ENCODE results near the gene NLGN3.

The NLGN3 gene

GRCh38 chrX:71182871-71183270, 38.2 kb downstream of the NLGN3 start:
- in situ Hi-C loops (cut with MboI; ENCODE audit: low pct_unique_long_range_greater_than_20kb, low sequenced_read_pairs, unreplicated experiment) = no loop called here
- TF ChIP-seq CTCF (IDR thresholded peaks at IDR 0.05; ENCODE audit: extremely low read depth, insufficient read depth, missing control alignments) = no peak
- no peak for DNase-seq (ENCODE audit: low spot score)

GRCh38 chrX:71183341-71183740, 38.7 kb downstream of the NLGN3 start:
- no peak for TF ChIP-seq CTCF (IDR thresholded peaks at IDR 0.05; ENCODE audit: extremely low read depth, insufficient read depth, missing control alignments)
- in situ Hi-C loops (cut with MboI; ENCODE audit: low pct_unique_long_range_greater_than_20kb, low sequenced_read_pairs, unreplicated experiment) = no loop called here

GRCh38 chrX:71184092-71184491, 39.5 kb downstream of the NLGN3 start:
- TF ChIP-seq CTCF (IDR thresholded peaks at IDR 0.05; ENCODE audit: extremely low read depth, insufficient read depth, missing control alignments) = no peak
- in situ Hi-C loops (cut with MboI; ENCODE audit: low pct_unique_long_range_greater_than_20kb, low sequenced_read_pairs, unreplicated experiment) = no loop called here

More at GRCh38 chrX:71183341-71183740, 38.7 kb downstream of the NLGN3 start:
- DNase-seq (ENCODE audit: low spot score) = no peak

GRCh38 chrX:71184803-71185495, 40.3 kb downstream of the NLGN3 start:
- DNase-seq (ENCODE audit: low spot score) = no peak
- in situ Hi-C loops (cut with MboI; ENCODE audit: low pct_unique_long_range_greater_than_20kb, low sequenced_read_pairs, unreplicated experiment) = no loop called here

More at GRCh38 chrX:71184092-71184491, 39.5 kb downstream of the NLGN3 start:
- no peak for DNase-seq (ENCODE audit: low spot score)

GRCh38 chrX:71191248-71191647, 46.6 kb downstream of the NLGN3 start:
- no peak for DNase-seq (ENCODE audit: low spot score)
- no peak for TF ChIP-seq CTCF (IDR thresholded peaks at IDR 0.05; ENCODE audit: extremely low read depth, insufficient read depth, missing control alignments)
- in situ Hi-C loops (cut with MboI; ENCODE audit: low pct_unique_long_range_greater_than_20kb, low sequenced_read_pairs, unreplicated experiment) = no loop called here

More at GRCh38 chrX:71184803-71185495, 40.3 kb downstream of the NLGN3 start:
- TF ChIP-seq CTCF (IDR thresholded peaks at IDR 0.05; ENCODE audit: extremely low read depth, insufficient read depth, missing control alignments) = no peak

GRCh38 chrX:71195964-71196649, 51.5 kb downstream of the NLGN3 start:
- TF ChIP-seq CTCF (IDR thresholded peaks at IDR 0.05; ENCODE audit: extremely low read depth, insufficient read depth, missing control alignments) = no peak
- DNase-seq (ENCODE audit: low spot score) = no peak
- in situ Hi-C loops (cut with MboI; ENCODE audit: low pct_unique_long_range_greater_than_20kb, low sequenced_read_pairs, unreplicated experiment) = no loop called here
